Upper lobe of right lung (tissue), 1 donor: ENCODE measurements around the gene KIF16B. TPM values are rescaled to one million over a fixed set of nuclear protein-coding genes. Genes with fewer than 3 reads are reported as not detected.

Experiments
- ATAC-seq: fragments of 200-7000 bp; cut with Tn5 transposase; one replicate; pipeline ENCODE4 v1.9.1; 2020; ENCODE audit warnings: mild to moderate bottlenecking, moderate library complexity
- DNase-seq: peaks from one replicate; pipeline ENCODE4 v3.0.0-alpha.2; 2020
- H3K27ac ChIP-seq: fragments of 200-600 bp; one replicate; pipeline ENCODE4 v1.8.0; 2022
- H3K27me3 ChIP-seq: fragments of 200-600 bp; one replicate; pipeline ENCODE4 v1.8.0; 2022; ENCODE audit warnings: mild to moderate bottlenecking
- H3K36me3 ChIP-seq: fragments of 200-600 bp; one replicate; pipeline ENCODE4 v1.8.0; 2022
- H3K4me1 ChIP-seq: fragments of 200-600 bp; one replicate; pipeline ENCODE4 v1.8.0; 2022
- H3K4me3 ChIP-seq: fragments of 200-600 bp; one replicate; pipeline ENCODE4 v1.8.0; 2022; ENCODE audit warnings: mild to moderate bottlenecking
- H3K9me3 ChIP-seq: fragments of 200-600 bp; one replicate; pipeline ENCODE4 v1.8.0; 2022
- intact Hi-C: fragments of 100-400 bp; cut with DNase I; formaldehyde crosslinking; loops from one replicate; pipeline ENCODE4 v1.11.0; 2022
- total RNA-seq: library from RNA; stranded (reverse); fragmentation: NEBNext Ultra II Directional; extraction: Animal tissue kit (Norgen Biotek cat#: 25700); gene quantifications from one replicate; pipeline ENCODE4 v1.2.1, GENCODE V29; 2021
- TF ChIP-seq, protein P1 (sequence below): fragments of 200-600 bp; IDR thresholded peaks from one replicate; pipeline ENCODE4 v1.8.0; 2022; ENCODE audit warnings: antibody characterized with exemption
- donor health status: DM: no; HTN: yes; CAD: no; lungs with severe emphysema.

The KIF16B gene
- total RNA-seq, 1 donor from 2014 or later = 21.6 TPM

DNA sequence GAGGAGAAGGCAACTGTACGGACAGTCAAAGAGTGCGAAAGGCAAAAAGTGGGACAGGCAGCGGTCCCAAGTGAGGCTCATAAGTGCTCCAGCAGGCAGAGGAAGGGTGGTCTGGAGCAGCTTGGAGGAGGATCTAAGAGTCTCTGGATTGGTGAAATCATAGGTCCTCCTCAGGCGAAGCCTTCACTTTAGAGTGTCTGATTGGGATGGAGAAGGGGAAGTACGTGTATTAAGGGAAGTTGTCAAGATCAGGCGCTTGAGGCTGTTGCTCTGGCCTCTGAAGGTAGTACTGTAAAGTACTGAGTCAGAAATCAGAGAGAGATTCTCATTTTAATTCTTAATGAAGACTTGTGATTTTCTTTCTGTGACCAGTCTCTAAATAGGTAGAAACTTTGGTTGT, 185.6 kb downstream of the KIF16B start:
- H3K9me3 ChIP-seq = no peaks in the 10 kb centered on the region
- no peak overlapping the region for H3K27ac ChIP-seq
- TF ChIP-seq, protein P1, sequence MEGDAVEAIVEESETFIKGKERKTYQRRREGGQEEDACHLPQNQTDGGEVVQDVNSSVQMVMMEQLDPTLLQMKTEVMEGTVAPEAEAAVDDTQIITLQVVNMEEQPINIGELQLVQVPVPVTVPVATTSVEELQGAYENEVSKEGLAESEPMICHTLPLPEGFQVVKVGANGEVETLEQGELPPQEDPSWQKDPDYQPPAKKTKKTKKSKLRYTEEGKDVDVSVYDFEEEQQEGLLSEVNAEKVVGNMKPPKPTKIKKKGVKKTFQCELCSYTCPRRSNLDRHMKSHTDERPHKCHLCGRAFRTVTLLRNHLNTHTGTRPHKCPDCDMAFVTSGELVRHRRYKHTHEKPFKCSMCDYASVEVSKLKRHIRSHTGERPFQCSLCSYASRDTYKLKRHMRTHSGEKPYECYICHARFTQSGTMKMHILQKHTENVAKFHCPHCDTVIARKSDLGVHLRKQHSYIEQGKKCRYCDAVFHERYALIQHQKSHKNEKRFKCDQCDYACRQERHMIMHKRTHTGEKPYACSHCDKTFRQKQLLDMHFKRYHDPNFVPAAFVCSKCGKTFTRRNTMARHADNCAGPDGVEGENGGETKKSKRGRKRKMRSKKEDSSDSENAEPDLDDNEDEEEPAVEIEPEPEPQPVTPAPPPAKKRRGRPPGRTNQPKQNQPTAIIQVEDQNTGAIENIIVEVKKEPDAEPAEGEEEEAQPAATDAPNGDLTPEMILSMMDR = no peak
- no peaks in the 10 kb centered on the region for H3K36me3 ChIP-seq
- peak; percentile 73 for ATAC-seq
- intact Hi-C loops = no loop called here
- DNase-seq = no peak
- H3K27me3 ChIP-seq = no peaks in the 10 kb centered on the region
- H3K4me1 ChIP-seq = no peaks in the 10 kb centered on the region
- H3K4me3 ChIP-seq = no peak overlapping the region

DNA sequence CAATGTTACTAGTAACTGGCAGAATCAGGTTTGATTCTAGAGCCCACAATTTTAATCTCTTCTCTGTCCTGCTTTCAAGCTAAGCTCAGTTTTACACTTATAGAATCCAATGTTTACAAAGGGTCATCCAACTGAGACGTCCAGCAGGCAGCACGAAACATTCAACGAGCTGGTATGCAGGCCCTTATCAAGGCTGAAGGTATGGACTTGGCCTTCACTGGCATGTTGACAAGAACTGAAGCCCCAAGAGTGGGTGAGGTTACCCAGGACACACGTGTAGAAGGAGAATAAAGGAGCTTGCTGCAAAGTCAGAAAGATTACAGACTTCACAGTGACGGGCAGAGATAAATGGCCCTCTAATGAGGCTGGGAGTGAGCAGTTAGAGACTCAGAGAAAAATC, 187.4 kb downstream of the KIF16B start:
- Histone ChIP-seq H3K4me1 (no peaks in the 10 kb centered on the region), H3K9me3 (no peaks in the 10 kb centered on the region), H3K4me3 (no peak overlapping the region), H3K27ac (no peak overlapping the region), H3K27me3 (no peaks in the 10 kb centered on the region), H3K36me3 (no peaks in the 10 kb centered on the region)
- intact Hi-C loops = no loop called here
- TF ChIP-seq, protein P1 = no peak
- no peak for ATAC-seq
- DNase-seq = no peak

DNA sequence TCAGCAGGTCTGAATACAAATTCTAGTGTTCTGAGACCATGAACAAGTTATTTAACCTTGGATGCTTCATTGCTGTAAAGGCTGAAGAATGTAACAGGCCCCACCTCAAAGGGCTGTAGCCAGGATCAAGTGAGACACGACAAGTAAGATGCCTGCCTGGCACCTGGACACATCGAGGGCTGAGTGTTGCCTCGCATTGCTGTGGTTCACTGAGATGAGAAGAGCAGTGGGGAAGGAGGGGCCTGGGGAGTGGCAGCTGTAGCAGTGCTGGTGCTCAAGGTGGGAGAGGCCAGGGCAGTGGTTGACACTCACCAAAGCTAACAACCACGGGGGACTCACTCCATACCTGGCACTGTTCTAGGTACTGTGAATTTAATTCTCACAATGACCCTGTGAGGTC, 187.8 kb downstream of the KIF16B start:
- ATAC-seq (peak; percentile 59), DNase-seq (no peak)
- Histone ChIP-seq H3K4me3 (no peak overlapping the region), H3K4me1 (no peaks in the 10 kb centered on the region), H3K27ac (no peak overlapping the region), H3K36me3 (no peaks in the 10 kb centered on the region), H3K27me3 (no peaks in the 10 kb centered on the region), H3K9me3 (no peaks in the 10 kb centered on the region)
- intact Hi-C loops = no loop called here
- TF ChIP-seq, protein P1 = no peak

DNA sequence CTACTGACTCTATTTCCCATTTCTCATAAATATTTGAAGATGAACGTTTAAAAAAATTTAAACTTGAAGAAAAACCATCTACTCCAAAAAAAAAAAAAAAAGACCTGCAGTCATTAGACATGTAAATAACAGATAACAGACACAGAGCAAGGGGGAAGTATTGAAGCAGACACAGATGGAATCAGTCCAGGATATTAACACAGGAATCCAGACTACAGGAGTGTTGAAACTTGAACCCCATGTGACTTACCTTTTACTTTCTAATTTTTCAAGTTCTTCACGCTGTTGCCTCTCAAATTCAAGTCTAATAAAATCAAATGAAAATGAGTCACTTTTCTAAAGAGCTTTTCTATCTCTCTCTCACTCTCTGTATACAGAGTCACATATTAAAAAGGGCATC, 191.8 kb downstream of the KIF16B start:
- TF ChIP-seq, protein P1 = no peak
- no peak for DNase-seq
- H3K4me3 ChIP-seq = no peak overlapping the region
- H3K4me1 ChIP-seq = no peaks in the 10 kb centered on the region
- H3K36me3 ChIP-seq = no peaks in the 10 kb centered on the region
- ATAC-seq = no peak
- H3K27ac ChIP-seq = no peak overlapping the region
- intact Hi-C loops = no loop called here
- H3K27me3 ChIP-seq = no peaks in the 10 kb centered on the region
- no peaks in the 10 kb centered on the region for H3K9me3 ChIP-seq

DNA sequence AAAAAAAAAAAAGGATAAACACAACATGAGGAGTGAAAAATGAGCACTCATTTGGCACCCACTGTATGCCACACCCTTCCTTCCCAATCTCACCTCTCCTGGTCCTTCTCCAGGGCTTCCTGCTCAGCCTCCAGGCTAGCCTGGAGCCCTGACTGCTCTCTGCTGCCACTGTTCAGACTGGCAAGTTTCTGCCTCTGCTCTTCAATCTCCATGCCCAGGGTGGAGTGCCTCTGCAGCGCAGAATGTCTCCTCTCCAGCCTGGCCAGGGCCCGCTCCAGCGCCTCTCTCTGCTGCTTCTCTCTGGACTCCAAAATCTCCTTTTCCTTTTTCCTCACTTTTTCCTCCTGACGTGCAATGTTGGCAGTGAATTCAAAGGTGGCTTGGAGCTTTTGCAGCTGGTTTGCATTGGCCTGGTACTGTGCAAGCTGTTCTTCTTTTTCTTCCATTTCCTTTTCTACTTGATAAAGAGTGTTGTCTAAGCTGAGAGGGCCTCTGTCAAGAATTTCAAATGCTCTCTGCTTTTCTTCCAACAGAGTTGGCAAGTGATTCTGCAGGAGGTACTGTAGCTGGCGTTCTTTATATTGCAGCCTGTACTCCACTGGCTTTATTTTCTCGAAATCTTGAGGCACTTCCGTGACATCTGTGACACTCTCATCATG, 194.4 kb downstream of the KIF16B start:
- no peaks in the 10 kb centered on the region for H3K27me3 ChIP-seq
- no peak overlapping the region for H3K27ac ChIP-seq
- H3K4me3 ChIP-seq = no peak overlapping the region
- H3K9me3 ChIP-seq = no peaks in the 10 kb centered on the region
- H3K36me3 ChIP-seq = peaks cover 8% of the 10 kb centered on the region
- ATAC-seq = no peak
- intact Hi-C loops = no loop called here
- TF ChIP-seq, protein P1 = no peak
- no peak for DNase-seq
- H3K4me1 ChIP-seq = no peaks in the 10 kb centered on the region

DNA sequence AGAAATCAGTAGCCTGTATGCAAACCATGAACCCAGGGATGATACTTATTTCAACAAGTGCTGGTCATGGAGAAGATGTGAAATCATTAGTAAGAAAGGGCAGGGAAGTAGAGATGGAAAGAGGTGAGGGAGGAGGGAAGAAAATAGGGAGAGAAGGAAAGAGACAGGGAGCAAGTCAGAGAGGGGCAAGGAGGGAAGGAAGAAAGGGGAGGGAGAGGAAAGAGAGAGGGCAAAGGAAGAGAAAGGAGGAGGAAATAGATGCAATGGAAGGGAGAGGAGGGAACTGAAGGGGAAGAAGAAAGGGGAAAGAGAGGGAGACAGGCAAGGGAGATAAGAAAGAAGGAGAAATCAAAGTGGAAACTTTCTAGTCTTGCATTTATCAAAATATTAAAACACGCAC, 195.1 kb downstream of the KIF16B start:
- no peak overlapping the region for H3K4me3 ChIP-seq

More for the DNA sequence above, 195.1 kb downstream of the KIF16B start:
- DNase-seq = no peak
- Histone ChIP-seq H3K9me3 (no peaks in the 10 kb centered on the region), H3K27me3 (no peaks in the 10 kb centered on the region), H3K4me1 (no peaks in the 10 kb centered on the region), H3K27ac (no peak overlapping the region), H3K36me3 (peaks cover 8% of the 10 kb centered on the region)
- no peak for ATAC-seq
- TF ChIP-seq, protein P1 = no peak
- intact Hi-C loops = no loop called here
